A549 (cell line): ENCODE data around the gene SNCAIP. TPM values are rescaled to one million over a fixed set of nuclear protein-coding genes. Genes with fewer than 3 reads are reported as not detected.

ENCODE experiments used
- ATAC-seq, 2 experiments: fragments of 200-7000 bp in 1 of 2; fragments of >200 bp in 1 of 2; cut with Nextera tagmentation in 1 of 2; cut with Tn5 transposase in 1 of 2; 3 replicates each; pipeline versions ENCODE4 v1.8.0 to v1.9.1; 2018 to 2020; ENCODE audit warnings: mild to moderate bottlenecking in 1 of 2, moderate library complexity in 1 of 2
- CTCF ChIA-PET: fragments of 300-600 bp; sonication (Branson Sonifier 250); formaldehyde crosslinking; extraction: SDS; loops from one replicate; lab custom pipeline; 2021; ENCODE audit warnings: antibody characterized with exemption, inconsistent platforms; lab: Yijun Ruan, JAX
- POLR2A ChIA-PET: fragments of 350-600 bp; formaldehyde crosslinking; extraction: SDS; loops from one replicate; lab custom pipeline; 2021; ENCODE audit warnings: antibody characterized with exemption, inconsistent platforms; lab: Yijun Ruan, JAX
- DNase-seq, 2 experiments: peaks; one replicate each; pipeline versions ENCODE4 v3.0.0 to v3.0.0-alpha.2; 2011 to 2016; ENCODE audit warnings: low read depth in 1 of 2, low spot score in 1 of 2
- FAIRE-seq: peaks from 2 replicates; lab custom pipeline; 2011; peaks lifted over from hg19 to GRCh38; lab: Jason Lieb, UNC
- H3K27ac ChIP-seq, 2 experiments: fragments of >200 bp; sonication (Bioruptor Twin); formaldehyde crosslinking; 3 replicates each; pipeline ENCODE4 v1.5.1; 2016 to 2017
- H3K4me1 ChIP-seq: fragments of >200 bp; sonication (Bioruptor Twin); formaldehyde crosslinking; 3 replicates; pipeline ENCODE4 v1.6.1; 2016
- H3K4me2 ChIP-seq: fragments of >200 bp; sonication (Bioruptor Twin); formaldehyde crosslinking; 3 replicates; pipeline ENCODE4 v1.6.1; 2016
- H3K4me3 ChIP-seq: fragments of >200 bp; sonication (Bioruptor Twin); formaldehyde crosslinking; 3 replicates; pipeline ENCODE4 v1.5.1; 2016
- H3K9me3 ChIP-seq: fragments of >200 bp; sonication (Bioruptor Twin); formaldehyde crosslinking; 3 replicates; pipeline ENCODE4 v1.6.1; 2016
- CBX8 ChIP-seq: fragments of 200-600 bp; sonication (generic); IDR thresholded peaks from 2 replicates; pipeline ENCODE4 v1.6.1; 2016
- CEBPB ChIP-seq, 2 experiments: fragments of >200 bp in 1 of 2; sonication (Bioruptor Twin) in 1 of 2; formaldehyde crosslinking in 1 of 2; IDR thresholded peaks; 2 replicates each; pipeline ENCODE4 v1.6.1; 2012 to 2016
- EHMT2 ChIP-seq: fragments of 200-600 bp; sonication (generic); IDR thresholded peaks from 2 replicates; pipeline ENCODE4 v1.6.1; 2016; ENCODE audit warnings: antibody characterized with exemption, low read depth, mild to moderate bottlenecking, moderate library complexity
- ELK1 ChIP-seq: fragments of 150-350 bp; IDR thresholded peaks from 2 replicates; pipeline ENCODE4 v1.6.1; 2014; ENCODE audit warnings: low read depth, mild to moderate bottlenecking, low read length
- ESRRA ChIP-seq: fragments of 150-350 bp; IDR thresholded peaks from 2 replicates; pipeline ENCODE4 v1.6.1; 2014; ENCODE audit warnings: mild to moderate bottlenecking, low read length, borderline replicate concordance
- FOXS1 ChIP-seq: fragments of 250-450 bp; sonication (Bioruptor Pico); IDR thresholded peaks from 2 replicates; pipeline ENCODE4 v1.5.0; 2020; ENCODE audit warnings: mild to moderate bottlenecking, moderate library complexity
- HDAC2 ChIP-seq: fragments of 200-600 bp; sonication (generic); IDR thresholded peaks from 2 replicates; pipeline ENCODE4 v1.6.1; 2016
- HES2 ChIP-seq: fragments of >200 bp; sonication (Bioruptor Twin); formaldehyde crosslinking; IDR thresholded peaks from 2 replicates; pipeline ENCODE4 v1.6.1; 2016
- HOXB13 ChIP-seq: fragments of 250-450 bp; sonication (Bioruptor Pico); IDR thresholded peaks from 2 replicates; pipeline ENCODE4 v1.5.0; 2020; ENCODE audit warnings: low read depth, mild to moderate bottlenecking, moderate library complexity
- JUN ChIP-seq, 2 experiments: fragments of >200 bp; sonication (Bioruptor Twin); formaldehyde crosslinking; IDR thresholded peaks; 2 replicates in 1 of 2; 3 replicates in 1 of 2; pipeline ENCODE4 v1.6.1; 2016 to 2017
- JUNB ChIP-seq: fragments of >200 bp; sonication (Bioruptor Twin); formaldehyde crosslinking; IDR thresholded peaks from 2 replicates; pipeline ENCODE4 v1.6.1; 2016
- KDM5A ChIP-seq: fragments of 200-600 bp; sonication (generic); IDR thresholded peaks from 2 replicates; pipeline ENCODE4 v1.6.1; 2016; ENCODE audit warnings: antibody characterized with exemption, mild to moderate bottlenecking
- MAFK ChIP-seq: fragments of 450-650 bp; IDR thresholded peaks from 2 replicates; pipeline ENCODE4 v1.6.1; 2014; ENCODE audit not compliant: partially characterized antibody
- MAZ ChIP-seq: fragments of 150-350 bp; IDR thresholded peaks from 2 replicates; pipeline ENCODE4 v1.6.1; 2014; ENCODE audit warnings: antibody characterized with exemption, low read depth, low read length, borderline replicate concordance
- NFE2L2 ChIP-seq: fragments of 150-350 bp; conservative IDR thresholded peaks from 2 replicates; pipeline ENCODE4 v1.6.1; 2014; ENCODE audit warnings: low read length
- NR3C1 ChIP-seq: fragments of >200 bp; sonication (Bioruptor Twin); formaldehyde crosslinking; IDR thresholded peaks from 3 replicates; pipeline ENCODE4 v1.6.1; 2017
- POLR2AphosphoS2 ChIP-seq: conservative IDR thresholded peaks from 2 replicates; pipeline ENCODE4 v1.6.1; 2012; ENCODE audit warnings: low read length, improper control_type of control experiment, inconsistent platforms
- RARB ChIP-seq: fragments of 250-450 bp; sonication (Bioruptor Pico); IDR thresholded peaks from 2 replicates; pipeline ENCODE4 v1.8.0; 2021; ENCODE audit warnings: mild to moderate bottlenecking, moderate library complexity
- RCOR1 ChIP-seq: fragments of 150-350 bp; IDR thresholded peaks from 2 replicates; pipeline ENCODE4 v1.6.1; 2014; ENCODE audit warnings: antibody characterized with exemption, low read length, low read depth
- RFX5 ChIP-seq: fragments of 450-650 bp; IDR thresholded peaks from 2 replicates; pipeline ENCODE4 v1.7.1; 2014; ENCODE audit warnings: antibody characterized with exemption, mild to moderate bottlenecking, moderate library complexity
- RNF2 ChIP-seq: fragments of 200-600 bp; sonication (generic); IDR thresholded peaks from 2 replicates; pipeline ENCODE4 v1.6.1; 2016; ENCODE audit warnings: low read depth, mild to moderate bottlenecking, antibody characterized with exemption, moderate library complexity, borderline replicate concordance
- ZNF302 ChIP-seq: fragments of 250-450 bp; sonication (Bioruptor Pico); IDR thresholded peaks from 2 replicates; pipeline ENCODE4 v1.9.0; 2021; ENCODE audit warnings: inconsistent platforms, mild to moderate bottlenecking, moderate library complexity
- ZSCAN20 ChIP-seq: fragments of 250-450 bp; sonication (Bioruptor Pico); IDR thresholded peaks from 2 replicates; pipeline ENCODE4 v1.8.0; 2022; ENCODE audit warnings: mild to moderate bottlenecking, moderate library complexity
- WGBS: methylation state at CpG from one replicate; pipeline ENCODE4 v1.1.6; 2017; ENCODE audit errors: missing lambda C conversion rate; 5-methylcytosine and 5-hydroxymethylcytosine counted together
- polyA plus RNA-seq, 4 experiments: library from polyadenylated mRNA; depleted of rRNA in 3 of 4; stranded (reverse); fragments of >200 nt; fragmentation: RNase III in 1 of 4; extraction: RNeasy Plus Mini Kit Qiagen cat#74134 plus additional on column Dnase treatment in 1 of 4; gene quantifications; 2 replicates in 3 of 4; 3 replicates in 1 of 4; pipeline ENCODE4 v1.2.3, GENCODE V29; 2011 to 2017
- TF ChIP-seq, protein P1 (sequence below): IDR thresholded peaks from 2 replicates; pipeline ENCODE4 v1.6.1; 2012; ENCODE audit warnings: low read depth, borderline replicate concordance
- TF ChIP-seq, protein P2 (sequence below): fragments of >200 bp; sonication (Bioruptor Twin); formaldehyde crosslinking; IDR thresholded peaks from 3 replicates; pipeline ENCODE4 v1.5.1; 2016

Gene SNCAIP
- polyA plus RNA-seq, 2 of the 4 experiments (the other 2 are of a cell fraction): 0.03 to 0.04 TPM

DNA sequence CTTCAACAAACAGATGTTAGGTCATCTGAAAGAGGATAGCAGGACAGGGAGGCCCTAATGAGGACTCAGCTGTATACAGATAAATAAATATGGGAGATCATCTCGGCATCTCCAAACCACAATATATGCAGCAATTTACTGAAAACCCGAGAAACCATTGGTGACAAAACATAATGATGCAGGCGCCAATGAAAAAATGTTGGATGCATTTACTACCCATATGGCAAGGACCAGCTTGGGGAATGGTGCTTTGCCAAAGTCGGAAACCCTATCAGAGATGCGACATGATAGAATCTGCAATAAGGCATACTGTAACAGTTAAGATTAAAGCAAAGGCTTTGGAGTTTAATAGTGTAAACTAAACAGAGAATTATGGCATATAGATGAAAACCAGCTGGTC, 92.0 kb downstream of the SNCAIP start:
- POLR2A ChIA-PET: no interaction called here
- no peaks in the 10 kb centered on the region for H3K9me3 ChIP-seq
- DNase-seq (no peak), FAIRE-seq (no peak), ATAC-seq (no peak)
- TF ChIP-seq ELK1: no peak
- TF ChIP-seq KDM5A: no peak
- no peak for TF ChIP-seq HES2
- TF ChIP-seq ZNF302 (CRISPR knock-in tag): no peak
- TF ChIP-seq CBX8: no peak
- no peak for TF ChIP-seq JUN (IDR thresholded peaks at IDR 0.05)
- no peak for TF ChIP-seq EHMT2
- 49% methylated on average over 5 of the region's 5 CpGs for WGBS
- no peak overlapping the region for H3K4me3 ChIP-seq
- H3K4me1 ChIP-seq: no peaks in the 10 kb centered on the region
- no peak overlapping the region for H3K4me2 ChIP-seq
- H3K27ac ChIP-seq: no peak overlapping the region
- CTCF ChIA-PET: interaction anchor here (1.6 kb wide), 1 partner anchor 11 kb away, joined by 6 read pairs; no protein-coding TSS in a partner anchor

GRCh38 chr5:122404653-122405362, 92.8 kb downstream of the SNCAIP start:
- FAIRE-seq: no peak
- no peak overlapping the region for H3K27ac ChIP-seq
- H3K4me3 ChIP-seq: no peak overlapping the region
- H3K4me1 ChIP-seq: no peaks in the 10 kb centered on the region
- 0% methylated on average over 1 of the region's 1 CpG for WGBS
- H3K4me2 ChIP-seq: no peak overlapping the region
- no peak for TF ChIP-seq CEBPB (IDR thresholded peaks at IDR 0.05)
- no peak for TF ChIP-seq NFE2L2
- TF ChIP-seq MAFK: no peak
- no peak for TF ChIP-seq ZSCAN20 (CRISPR knock-in tag)
- no peak for TF ChIP-seq POLR2AphosphoS2
- no peak for TF ChIP-seq EHMT2
- TF ChIP-seq, protein P1, sequence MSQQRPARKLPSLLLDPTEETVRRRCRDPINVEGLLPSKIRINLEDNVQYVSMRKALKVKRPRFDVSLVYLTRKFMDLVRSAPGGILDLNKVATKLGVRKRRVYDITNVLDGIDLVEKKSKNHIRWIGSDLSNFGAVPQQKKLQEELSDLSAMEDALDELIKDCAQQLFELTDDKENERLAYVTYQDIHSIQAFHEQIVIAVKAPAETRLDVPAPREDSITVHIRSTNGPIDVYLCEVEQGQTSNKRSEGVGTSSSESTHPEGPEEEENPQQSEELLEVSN: no peak
- no peak for TF ChIP-seq HOXB13 (CRISPR knock-in tag)
- TF ChIP-seq ESRRA: no peak
- no peak for TF ChIP-seq JUNB
- TF ChIP-seq FOXS1 (CRISPR knock-in tag): no peak
- TF ChIP-seq ELK1: no peak
- TF ChIP-seq HDAC2: no peak
- no peak for TF ChIP-seq KDM5A
- TF ChIP-seq RNF2: no peak
- TF ChIP-seq RCOR1: no peak
- ATAC-seq: no peak
- H3K9me3 ChIP-seq: no peaks in the 10 kb centered on the region
- DNase-seq: no peak
- ChIA-PET CTCF (interaction anchor here (1.6 kb wide), 1 partner anchor 10 kb away, joined by 6 read pairs; no protein-coding TSS in a partner anchor), POLR2A (no interaction called here)

DNA sequence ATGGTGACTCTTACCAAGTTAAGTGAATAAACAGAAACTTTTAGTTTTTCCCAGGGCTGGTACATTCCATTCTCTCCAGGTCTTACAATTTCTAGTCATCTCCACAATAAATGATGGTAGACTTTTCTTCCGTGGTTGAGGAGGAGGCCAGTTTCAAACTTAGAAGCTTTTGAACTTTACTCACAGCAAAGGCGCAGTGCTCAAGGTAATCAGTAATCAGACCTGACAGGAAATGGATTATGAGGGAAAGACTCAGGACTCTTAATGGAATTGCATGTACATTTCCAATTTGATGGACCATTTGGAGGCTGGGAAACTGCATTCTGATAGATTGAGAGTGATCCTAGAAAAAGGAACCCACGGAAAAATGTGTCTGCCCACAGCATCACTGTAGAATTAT, 93.7 kb downstream of the SNCAIP start:
- POLR2A ChIA-PET: no interaction called here
- ATAC-seq (no peak), FAIRE-seq (no peak)

More for the DNA sequence above, 93.7 kb downstream of the SNCAIP start:
- TF ChIP-seq NR3C1: no peak
- TF ChIP-seq CEBPB (IDR thresholded peaks at IDR 0.05): no peak
- no peak for TF ChIP-seq RARB (CRISPR knock-in tag)
- no peak for TF ChIP-seq POLR2AphosphoS2
- no peak for TF ChIP-seq RFX5
- no peak for TF ChIP-seq ZSCAN20 (CRISPR knock-in tag)
- TF ChIP-seq MAZ: no peak
- TF ChIP-seq, protein P2, sequence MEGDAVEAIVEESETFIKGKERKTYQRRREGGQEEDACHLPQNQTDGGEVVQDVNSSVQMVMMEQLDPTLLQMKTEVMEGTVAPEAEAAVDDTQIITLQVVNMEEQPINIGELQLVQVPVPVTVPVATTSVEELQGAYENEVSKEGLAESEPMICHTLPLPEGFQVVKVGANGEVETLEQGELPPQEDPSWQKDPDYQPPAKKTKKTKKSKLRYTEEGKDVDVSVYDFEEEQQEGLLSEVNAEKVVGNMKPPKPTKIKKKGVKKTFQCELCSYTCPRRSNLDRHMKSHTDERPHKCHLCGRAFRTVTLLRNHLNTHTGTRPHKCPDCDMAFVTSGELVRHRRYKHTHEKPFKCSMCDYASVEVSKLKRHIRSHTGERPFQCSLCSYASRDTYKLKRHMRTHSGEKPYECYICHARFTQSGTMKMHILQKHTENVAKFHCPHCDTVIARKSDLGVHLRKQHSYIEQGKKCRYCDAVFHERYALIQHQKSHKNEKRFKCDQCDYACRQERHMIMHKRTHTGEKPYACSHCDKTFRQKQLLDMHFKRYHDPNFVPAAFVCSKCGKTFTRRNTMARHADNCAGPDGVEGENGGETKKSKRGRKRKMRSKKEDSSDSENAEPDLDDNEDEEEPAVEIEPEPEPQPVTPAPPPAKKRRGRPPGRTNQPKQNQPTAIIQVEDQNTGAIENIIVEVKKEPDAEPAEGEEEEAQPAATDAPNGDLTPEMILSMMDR: no peak
- TF ChIP-seq, all 56 proteins: peak for 0
- Histone ChIP-seq H3K9me3 (no peaks in the 10 kb centered on the region), H3K4me3 (no peak overlapping the region), H3K4me2 (no peak overlapping the region), H3K4me1 (no peaks in the 10 kb centered on the region), H3K27ac (no peak overlapping the region)
- CTCF ChIA-PET: interaction anchor here (1.6 kb wide), 1 partner anchor 10 kb away, joined by 6 read pairs; no protein-coding TSS in a partner anchor
- WGBS: 56% methylated on average over 3 of the region's 3 CpGs
- DNase-seq: no peak
